A673 (cell line): ENCODE measurements around the gene RASGRF1.
A peak's percentile ranks its signal among the peaks of the same experiment; 100 is the strongest.

Experiments used
- CTCF ChIP-seq: fragments of 300-800, 200-600 bp; sonication (generic); conservative IDR thresholded peaks from 2 replicates; pipeline ENCODE4 v1.5.1; 2017; ENCODE audit warnings: low read depth, mild to moderate bottlenecking, antibody characterized with exemption, low read length, moderate library complexity, mixed read lengths
- EZH2 ChIP-seq: fragments of 200-600 bp; sonication (generic); IDR thresholded peaks from 2 replicates; pipeline ENCODE4 v1.6.1; 2017; ENCODE audit warnings: borderline replicate concordance, low read depth, mild to moderate bottlenecking, mixed read lengths, antibody characterized with exemption, low read length; ENCODE audit not compliant: poor library complexity, severe bottlenecking

GRCh38 chr15:79025201-79025600, 65.4 kb downstream of the RASGRF1 start:
- TF ChIP-seq CTCF = 0 out of 2 replicates have a peak, but pooled peaks have one; percentile 17
- no peak for TF ChIP-seq EZH2
